Transverse colon (tissue), 4 donors: ENCODE data around the gene ARPC5L. TPM values are rescaled to one million over a fixed set of nuclear protein-coding genes. Genes with fewer than 3 reads are reported as not detected.

Experiments used
- DNase-seq: peaks from one replicate; pipeline ENCODE4 v3.0.0-alpha.2; 2019
- H3K27ac ChIP-seq, 4 donors: fragments of 200-600 bp; sonication (generic); 2 replicates each; pipeline ENCODE4 v1.5.1; 2016 to 2018; ENCODE audit warnings: inconsistent platforms in 4 of 4
- H3K27me3 ChIP-seq: fragments of 200-600 bp; sonication (generic); 2 replicates; pipeline ENCODE4 v1.5.1; 2017; ENCODE audit warnings: inconsistent platforms
- H3K36me3 ChIP-seq, 4 donors: fragments of 200-600 bp; sonication (generic); 2 replicates each; pipeline ENCODE4 v1.5.1; 2017 to 2019; ENCODE audit warnings: inconsistent platforms in 4 of 4
- H3K4me1 ChIP-seq, 4 donors: fragments of 200-600 bp; sonication (generic); 2 replicates each; pipeline ENCODE4 v1.5.1; 2017 to 2020; ENCODE audit warnings: inconsistent platforms in 4 of 4
- H3K4me3 ChIP-seq, 4 donors: fragments of 200-600 bp; sonication (generic); 1 replicate in 1 of 4; 2 replicates in 3 of 4; pipeline versions ENCODE4 v1.5.1 to v1.6.1; 2017 to 2019; ENCODE audit warnings: inconsistent platforms in 4 of 4
- H3K9me3 ChIP-seq, 2 donors: fragments of 200-600 bp; sonication (generic); 2 replicates each; pipeline ENCODE4 v1.5.1; 2017 to 2019; ENCODE audit warnings: inconsistent platforms in 2 of 2
- CTCF ChIP-seq, 5 experiments: fragments of 200-600 bp in 3 of 5; fragments of 450-650 bp in 2 of 5; sonication (generic) in 3 of 5; IDR thresholded peaks; 1 replicate in 2 of 5; 2 replicates in 3 of 5; pipeline ENCODE4 v1.5.1; 2016 to 2017; ENCODE audit warnings: antibody characterized with exemption in 5 of 5, inconsistent platforms in 3 of 5, mild to moderate bottlenecking in 2 of 5, moderate library complexity in 1 of 5
- EP300 ChIP-seq: sonication (generic); formaldehyde crosslinking; IDR thresholded peaks from one replicate; pipeline ENCODE4 v1.6.1; 2017; ENCODE audit warnings: antibody characterized with exemption, low read depth
- POLR2A ChIP-seq: fragments of 450-650 bp; IDR thresholded peaks from one replicate; pipeline ENCODE4 v1.6.1; 2016; ENCODE audit warnings: antibody characterized with exemption, mild to moderate bottlenecking, moderate library complexity
- POLR2AphosphoS5 ChIP-seq, 3 donors: sonication (generic); formaldehyde crosslinking; IDR thresholded peaks; one replicate each; pipeline ENCODE4 v1.6.1; 2016; ENCODE audit warnings: antibody characterized with exemption in 3 of 3
- whole genome bisulfite sequencing, 2 donors: methylation state at CpG; one replicate each; pipeline ENCODE4 v1.1.5; 2018; ENCODE audit warnings: low coverage in 1 of 2; 5-methylcytosine and 5-hydroxymethylcytosine counted together
- in situ Hi-C, 4 donors: fragments of 200-750 bp; cut with MboI; loops; one replicate each; pipeline versions ENCODE4 v1.15.0 to v1.15.1; 2017; ENCODE audit warnings: low sequenced_read_pairs in 3 of 4, low pct_ligation_motif_present in 1 of 4, low pct_unique_long_range_greater_than_20kb in 1 of 4
- intact Hi-C: fragments of 100-400 bp; cut with DNase I; formaldehyde crosslinking; loops from one replicate; pipeline ENCODE4 v1.15.1; 2023; ENCODE audit warnings: low total_unique reads
- total RNA-seq, 4 donors: library from RNA; depleted of rRNA; stranded (reverse); fragments of >200 nt; gene quantifications; one replicate each; pipeline ENCODE4 v1.1.0, GENCODE V29; 2016

The ARPC5L gene
- total RNA-seq, result 10 to 100 TPM in 3 of 4 donors, 1 to 10 TPM in 1; 9.8 to 37.0 (median 22.8) TPM

DNA sequence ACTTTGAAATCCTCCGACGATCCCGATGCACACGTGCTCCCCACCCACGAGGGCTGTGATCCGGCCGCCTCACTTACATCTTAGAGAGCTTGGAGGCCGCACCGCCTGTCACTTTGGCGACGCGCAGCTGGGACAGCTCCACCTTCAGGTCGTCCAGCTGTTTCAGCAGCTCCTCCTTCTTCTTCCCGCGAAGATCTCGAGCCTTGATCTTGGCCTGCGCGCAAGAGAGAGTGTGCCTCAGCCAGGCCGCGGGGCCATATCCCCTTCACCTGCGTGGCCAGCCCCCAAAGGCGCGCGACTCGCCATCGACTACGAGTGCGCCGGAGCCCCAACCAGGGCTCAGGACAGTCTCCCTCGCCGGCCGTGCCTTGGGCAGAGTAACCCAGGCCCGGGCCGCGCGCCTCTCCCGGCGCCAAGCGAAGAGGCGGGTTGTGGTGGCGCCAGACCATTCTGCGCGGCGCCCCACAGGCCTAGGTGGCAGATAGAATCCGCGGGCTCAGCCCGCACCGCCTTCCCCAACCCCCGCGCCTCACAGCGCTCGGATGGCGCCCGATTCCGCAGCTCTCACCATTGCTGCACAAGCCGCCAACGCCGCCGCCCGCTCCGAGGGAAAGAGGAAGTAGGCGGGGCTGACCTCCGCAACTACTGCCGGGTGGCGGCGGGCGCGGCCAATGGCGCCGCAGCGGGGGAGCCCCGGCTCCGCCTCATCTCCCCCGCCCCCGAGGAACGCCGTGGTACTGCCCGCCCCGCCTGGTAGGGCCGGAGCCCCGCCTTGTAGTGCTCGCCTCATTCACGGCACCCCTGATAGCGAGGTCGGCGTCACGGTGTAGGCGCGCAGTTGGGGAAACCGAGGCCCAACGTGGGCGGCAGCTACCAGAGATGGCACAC lies at the start of gene ARPC5L, which contains the start of gene RPL35:
Gene ARPC5L (plus strand): TSS at position 789 of the 888 bp plus-strand sequence. CDS start 7,161 bp downstream, outside the sequence.
Gene RPL35 (minus strand): TSS at position 616 of the 888 bp plus-strand sequence. CDS start 45 bp downstream, at position 571.
- 1% methylated on average over 62 of the region's 92 CpGs; no CpG with 5 or more reads in 1 of the 2 donors for WGBS, 2 donors
- H3K27ac ChIP-seq, result peak within 1 kb of the TSS; percentile 93 to 96 (median 94)
- TF ChIP-seq POLR2AphosphoS5 (IDR thresholded peaks at IDR 0.05) (peak; percentile 91 to 97 (median 93)), CTCF (IDR thresholded peaks at IDR 0.05) (peak in 4 of 5 experiments; percentile 20 to 38 (median 22)), POLR2A (peak; percentile 86), EP300 (no peak)
- peaks cover 13 to 27% (median 21%) of the 10 kb centered on the region in 4 donors for H3K4me1 ChIP-seq
- no peaks in the 10 kb centered on the region for H3K27me3 ChIP-seq
- DNase-seq, result peak; percentile 97
- H3K9me3 ChIP-seq, result no peaks in the 10 kb centered on the region
- H3K36me3 ChIP-seq, result peaks cover 0 to 32% (median 10%) of the 10 kb centered on the region in 4 donors
- intact Hi-C loops, result no loop called here
- H3K4me3 ChIP-seq, result peak within 1 kb of the TSS; percentile 56 to 91 (median 76)
- in situ Hi-C loops, result no loop called here

DNA sequence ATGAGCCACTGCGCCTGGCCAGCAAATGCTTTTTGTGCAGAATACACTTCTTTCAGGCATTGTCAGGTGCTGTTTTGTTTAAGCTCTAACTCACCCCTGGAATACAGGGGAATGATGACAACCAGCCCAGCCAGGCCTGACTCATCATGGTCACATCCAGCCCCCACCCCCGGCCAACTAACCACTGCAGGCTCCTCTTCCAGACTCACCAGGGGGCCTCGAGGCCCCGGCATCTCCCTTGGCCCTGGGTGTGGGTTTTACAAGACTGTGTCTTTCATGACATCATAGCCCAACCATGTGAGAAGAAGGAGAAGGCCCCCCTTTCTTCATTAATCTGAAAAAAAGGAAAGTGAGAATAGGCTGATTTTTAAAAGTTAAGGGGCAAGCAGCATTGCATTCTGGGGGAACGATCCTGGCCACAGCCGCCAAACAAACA lies 49.5 kb upstream of the ARPC5L start:
- 58 to 100% methylated on average over 1 to 6 of the region's 6 CpGs for WGBS, 2 donors
- intact Hi-C loops, result no loop called here
- in situ Hi-C loops, result no loop called here
- Histone ChIP-seq H3K36me3 (no peaks in the 10 kb centered on the region), H3K9me3 (no peaks in the 10 kb centered on the region), H3K4me1 (peaks cover 11 to 26% (median 24%) of the 10 kb centered on the region in 4 donors), H3K4me3 (no peak overlapping the region), H3K27me3 (no peaks in the 10 kb centered on the region), H3K27ac (peak overlapping the region; percentile 13 to 83 (median 77))
- TF ChIP-seq POLR2AphosphoS5 (IDR thresholded peaks at IDR 0.05) (no peak), POLR2A (no peak), CTCF (IDR thresholded peaks at IDR 0.05) (no peak), EP300 (no peak)
- peak; percentile 47 for DNase-seq

GRCh38 chr9:124813041-124813440 lies 48.9 kb upstream of the ARPC5L start:
- in situ Hi-C loops (no loop called here), intact Hi-C loops (no loop called here)
- no peaks in the 10 kb centered on the region for H3K36me3 ChIP-seq
- TF ChIP-seq CTCF (IDR thresholded peaks at IDR 0.05) (no peak), EP300 (no peak), POLR2AphosphoS5 (IDR thresholded peaks at IDR 0.05) (no peak), POLR2A (no peak)
- DNase-seq, result no peak
- 83% methylated on average over 7 of the region's 7 CpGs; no CpG with 5 or more reads in 1 of the 2 donors for WGBS, 2 donors
- peaks cover 11 to 26% (median 24%) of the 10 kb centered on the region in 4 donors for H3K4me1 ChIP-seq
- H3K9me3 ChIP-seq, result no peaks in the 10 kb centered on the region
- no peak overlapping the region for H3K4me3 ChIP-seq
- H3K27ac ChIP-seq, result peak overlapping the region; percentile 13 to 83 (median 77)
- no peaks in the 10 kb centered on the region for H3K27me3 ChIP-seq

GRCh38 chr9:124813501-124814163 lies 48.3 kb upstream of the ARPC5L start:
- peaks cover 11 to 26% (median 24%) of the 10 kb centered on the region in 4 donors for H3K4me1 ChIP-seq
- no peak for DNase-seq
- 50 to 78% methylated on average over 1 to 11 of the region's 11 CpGs for WGBS, 2 donors
- in situ Hi-C loops (no loop called here), intact Hi-C loops (no loop called here)
- H3K4me3 ChIP-seq, result no peak overlapping the region
- no peaks in the 10 kb centered on the region for H3K9me3 ChIP-seq
- peak overlapping the region; percentile 13 to 83 (median 77) for H3K27ac ChIP-seq
- no peaks in the 10 kb centered on the region for H3K36me3 ChIP-seq
- TF ChIP-seq EP300, result no peak
- TF ChIP-seq POLR2AphosphoS5 (IDR thresholded peaks at IDR 0.05), result no peak
- TF ChIP-seq CTCF (IDR thresholded peaks at IDR 0.05), result no peak
- TF ChIP-seq POLR2A, result no peak
- no peaks in the 10 kb centered on the region for H3K27me3 ChIP-seq
